Daoy (cell line): Measurements from ENCODE around the gene WDR59. TPM values are rescaled to one million over a fixed set of nuclear protein-coding genes. Genes with fewer than 3 reads are reported as not detected.
A peak's percentile ranks its signal among the peaks of the same experiment; 100 is the strongest.
"Not testable (repeated sequence)": the region's sequence is repeated elsewhere in the genome, so short reads cannot be mapped to it uniquely, and the experiment has no call there.

Experiments
- DNase-seq: peaks from one replicate; pipeline ENCODE4 v3.0.0-alpha.2; 2015; ENCODE audit warnings: low read depth
- total RNA-seq: library from RNA; depleted of rRNA; stranded (reverse); fragments of >200 nt; shearing (Covaris generic); gene quantifications from 2 replicates; pipeline ENCODE4 v1.2.3, GENCODE V29; 2014

Gene WDR59
- total RNA-seq, 1 experiment from 2014 or later, result 9.4 TPM

DNA sequence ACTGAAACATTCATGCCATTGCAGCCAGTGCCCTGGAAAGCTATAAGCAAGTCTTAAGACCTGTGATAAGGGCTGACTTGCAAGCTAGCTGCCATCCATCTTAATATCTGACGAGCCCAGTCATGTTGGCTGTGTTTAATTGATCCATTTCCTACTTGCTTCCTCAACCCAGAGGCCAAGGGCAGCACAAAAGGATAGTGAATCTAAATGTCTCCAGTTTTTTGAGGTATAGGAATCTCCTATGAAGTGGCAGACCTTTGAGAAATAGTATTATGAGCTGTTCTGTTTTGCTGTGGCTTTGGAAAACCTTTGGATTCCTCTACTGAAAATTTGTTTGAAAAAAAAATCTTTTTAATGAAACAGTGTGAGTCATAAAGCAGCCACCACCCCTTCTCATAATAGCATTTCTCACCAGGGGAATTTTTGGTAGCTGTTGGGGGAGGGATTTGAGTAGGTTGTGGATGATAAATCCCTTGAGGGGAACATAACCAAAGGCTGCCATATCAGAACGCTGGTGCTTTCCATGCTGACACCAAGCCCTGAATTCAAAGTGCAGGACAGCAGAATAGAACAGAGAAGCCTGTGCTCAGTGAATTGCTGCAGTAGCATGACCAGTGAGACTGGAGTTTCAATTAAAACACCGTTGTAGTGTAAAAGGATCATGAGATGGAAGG is 26.8 kb upstream of the WDR59 start:
- DNase-seq, result peak; percentile 87

- DNase-seq, result no peak
Observed at GRCh38 chr16:75010427-75010826, 25.5 kb upstream of the WDR59 start.

DNA sequence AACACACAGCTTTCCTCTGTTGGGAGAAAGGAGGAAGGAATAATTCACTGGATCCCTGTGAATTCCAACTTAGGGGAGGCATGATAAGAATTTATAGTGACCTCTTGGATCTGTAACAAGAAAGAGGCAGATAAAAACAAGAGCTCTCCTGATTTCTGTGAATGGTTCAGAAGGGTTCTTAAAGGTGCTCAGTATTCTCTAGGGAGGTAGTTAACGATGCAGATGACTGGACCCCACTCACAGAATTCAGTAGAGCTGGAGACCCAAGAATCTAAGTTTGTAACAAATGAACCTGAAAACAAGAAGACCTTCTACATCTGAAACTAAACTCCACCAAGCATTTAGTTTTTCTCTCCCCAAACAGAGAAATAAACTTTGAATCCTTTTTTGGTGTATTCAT is 22.5 kb upstream of the WDR59 start:
- no peak for DNase-seq

DNA sequence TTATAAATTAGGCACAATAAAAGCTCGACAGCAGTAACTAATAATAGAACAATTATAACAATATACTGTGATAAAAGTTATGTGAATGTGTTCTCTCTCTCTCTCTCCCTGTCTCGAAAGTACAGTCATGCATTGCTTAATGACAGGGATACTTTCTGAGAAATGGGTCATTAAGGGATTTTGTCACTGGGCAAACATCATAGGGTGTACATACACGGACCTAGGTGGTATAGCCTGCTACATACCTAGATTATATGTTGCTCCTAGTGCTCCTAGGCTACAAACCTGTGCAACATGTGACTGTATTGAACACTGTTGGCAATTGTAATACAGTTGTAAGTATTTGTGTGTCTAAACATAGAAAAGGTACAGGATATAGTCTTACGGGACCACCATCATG is 20.8 kb upstream of the WDR59 start:
- no peak for DNase-seq

- DNase-seq, result no peak
Observed at GRCh38 chr16:75004460-75004859, 19.5 kb upstream of the WDR59 start.

DNA sequence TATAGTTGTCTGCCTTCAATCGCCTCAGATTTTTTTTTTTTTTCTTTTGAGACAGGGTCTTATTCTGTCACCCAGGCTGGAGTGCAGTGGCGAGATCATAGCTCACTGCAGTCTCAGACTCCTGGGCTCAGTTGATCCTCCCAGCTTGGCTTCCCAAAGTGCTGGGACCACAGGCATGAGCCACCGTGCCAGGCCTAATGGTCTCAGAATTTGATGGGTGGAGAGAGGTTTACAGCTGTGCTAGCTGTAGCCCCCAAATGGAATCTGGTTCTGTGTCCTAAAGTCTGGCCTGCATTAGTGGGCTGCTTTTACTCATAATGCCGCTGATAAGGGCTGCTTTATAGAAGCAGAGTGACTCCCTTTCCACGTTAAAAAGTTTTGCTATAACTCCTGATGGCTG is 19.0 kb upstream of the WDR59 start:
- no peak for DNase-seq

- no peak for DNase-seq
Observed at GRCh38 chr16:75002474-75002873, 17.6 kb upstream of the WDR59 start.

DNA sequence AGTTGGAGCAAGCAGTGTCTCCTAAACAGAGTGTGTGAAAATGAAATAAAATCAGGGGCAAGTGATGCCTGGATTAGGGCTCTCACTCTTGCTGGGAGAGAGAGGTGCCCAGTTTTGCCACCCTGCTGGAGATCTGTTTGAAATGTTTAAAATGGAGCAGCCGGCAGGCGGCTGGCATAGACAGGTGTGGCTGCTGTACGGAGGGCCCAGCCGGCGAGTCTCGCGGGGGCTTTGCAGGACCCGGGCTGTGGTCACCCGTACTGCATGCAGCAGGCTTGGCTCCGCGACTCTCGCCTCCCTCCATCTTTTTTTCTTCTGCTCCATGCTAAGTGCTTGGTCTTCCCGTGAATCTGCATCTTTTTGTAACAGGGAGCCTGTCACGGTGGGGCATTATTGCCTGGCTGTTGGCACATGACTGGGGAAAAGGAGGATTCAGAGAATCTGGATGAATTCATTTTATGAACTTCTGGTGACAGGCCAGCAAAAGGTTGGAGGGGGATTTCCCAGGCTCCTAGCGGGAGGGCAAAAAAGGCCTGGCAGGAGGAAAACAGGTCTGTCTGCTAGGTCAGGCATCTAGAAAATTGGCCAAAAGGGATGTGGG is 15.7 kb upstream of the WDR59 start:
- DNase-seq, result peak; percentile 58

GRCh38 chr16:74999609-75000480 is 14.9 kb upstream of the WDR59 start:
- peak; percentile 43 for DNase-seq

DNA sequence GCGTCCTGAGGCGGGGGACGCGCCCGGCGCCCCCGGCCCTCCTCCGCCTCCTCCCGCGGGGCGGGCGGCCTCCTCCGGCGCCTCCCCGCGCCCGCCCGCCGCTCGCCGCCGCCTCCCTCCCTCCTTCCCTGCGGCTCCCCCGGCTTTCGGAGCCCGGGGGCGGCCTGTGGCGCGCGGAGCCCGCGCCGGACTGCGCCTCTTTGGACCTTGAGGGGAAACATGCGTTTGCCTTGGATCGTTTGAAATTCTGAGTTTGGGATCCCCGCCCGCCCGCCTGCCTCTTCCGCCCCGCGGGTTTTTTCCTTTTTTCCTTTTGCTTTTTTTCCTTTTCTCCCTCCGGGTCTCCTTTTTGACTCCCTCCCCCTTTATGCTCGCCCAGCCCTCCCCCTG is 14.3 kb upstream of the WDR59 start:
- peak; percentile 33 for DNase-seq

- peak; percentile 80 for DNase-seq
Observed at GRCh38 chr16:74998481-74999218, 13.7 kb upstream of the WDR59 start, which contains the start of gene ZNRF1. Gene ZNRF1, plus strand, starts transcription at chr16:74999024. Its CDS starts 648 bp downstream, at chr16:74999672.

DNA sequence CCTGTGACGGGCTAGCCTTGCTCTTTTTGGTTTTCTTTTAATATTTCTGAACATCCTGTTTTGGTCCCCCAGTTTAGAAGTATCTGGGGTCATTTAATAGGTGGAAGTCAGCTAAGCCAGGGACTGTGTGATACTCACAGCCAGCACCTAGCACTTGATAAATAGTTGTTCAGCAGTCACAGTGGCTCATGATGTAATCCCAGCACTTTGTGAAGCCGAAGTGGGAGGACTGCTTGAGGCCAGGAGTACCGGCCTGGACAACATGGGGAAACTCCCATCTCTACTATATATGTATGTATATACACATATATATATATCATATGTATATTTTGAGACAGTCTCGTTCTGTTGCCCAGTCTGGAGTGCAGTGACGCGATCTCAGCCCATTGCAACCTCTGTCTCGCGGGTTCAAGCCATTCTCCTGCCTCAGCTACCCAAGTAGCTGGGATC is 12.1 kb upstream of the WDR59 start:
- DNase-seq, result no peak

GRCh38 chr16:74995986-74996385 is 11.1 kb upstream of the WDR59 start:
- no peak for DNase-seq

DNA sequence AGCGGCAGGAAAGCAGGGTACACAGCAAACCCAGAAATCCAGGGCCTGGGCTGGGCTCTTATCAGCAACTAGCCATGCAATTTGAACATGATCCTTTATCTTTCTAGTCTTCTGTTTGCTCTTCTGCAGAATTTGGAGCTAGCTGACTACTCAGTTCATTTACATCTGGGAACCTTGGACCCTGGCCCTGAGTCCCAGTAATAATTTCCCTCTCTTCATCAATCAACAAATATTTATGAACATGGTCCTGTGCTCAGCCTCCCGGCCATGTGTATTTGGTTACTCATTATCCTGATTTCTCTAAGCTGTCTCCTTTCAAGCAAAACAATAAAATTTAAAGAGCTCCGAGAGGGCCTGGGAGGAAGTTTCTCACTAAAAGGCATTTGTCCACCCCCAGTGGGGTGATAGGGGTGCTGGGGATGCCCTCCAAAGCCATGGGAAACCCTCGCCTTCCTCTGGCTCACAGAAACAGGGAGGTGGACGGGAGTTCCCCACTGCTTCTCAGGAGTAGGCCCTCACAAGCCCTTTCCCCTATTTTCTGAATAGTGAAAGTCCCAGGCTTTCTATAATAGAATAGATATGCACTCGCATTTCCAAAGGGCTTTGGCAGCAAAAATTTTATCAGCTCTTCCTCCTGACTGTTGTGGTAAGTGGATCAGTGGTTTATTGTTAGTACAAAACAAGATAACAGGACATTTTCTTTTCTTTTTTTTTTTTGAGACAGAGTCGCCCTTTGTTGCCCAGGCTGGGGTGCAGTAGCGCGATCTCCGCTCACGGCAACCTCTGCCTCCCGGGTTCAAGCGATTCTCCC is 6.9 kb upstream of the WDR59 start:
- no peak for DNase-seq

- DNase-seq, result no peak
Observed at GRCh38 chr16:74991268-74991592, 6.3 kb upstream of the WDR59 start.

- DNase-seq, result no peak
Observed at GRCh38 chr16:74990832-74991231, 5.9 kb upstream of the WDR59 start.

GRCh38 chr16:74989864-74990263 is 4.9 kb upstream of the WDR59 start:
- not testable (repeated sequence) for DNase-seq

- DNase-seq, result no peak
Observed at GRCh38 chr16:74987027-74987681, 2.2 kb upstream of the WDR59 start.

GRCh38 chr16:74984194-74984528 is 762 bp downstream of the WDR59 start:
- DNase-seq, result no peak

GRCh38 chr16:74982256-74982655 is 2.7 kb downstream of the WDR59 start:
- DNase-seq, result no peak

DNA sequence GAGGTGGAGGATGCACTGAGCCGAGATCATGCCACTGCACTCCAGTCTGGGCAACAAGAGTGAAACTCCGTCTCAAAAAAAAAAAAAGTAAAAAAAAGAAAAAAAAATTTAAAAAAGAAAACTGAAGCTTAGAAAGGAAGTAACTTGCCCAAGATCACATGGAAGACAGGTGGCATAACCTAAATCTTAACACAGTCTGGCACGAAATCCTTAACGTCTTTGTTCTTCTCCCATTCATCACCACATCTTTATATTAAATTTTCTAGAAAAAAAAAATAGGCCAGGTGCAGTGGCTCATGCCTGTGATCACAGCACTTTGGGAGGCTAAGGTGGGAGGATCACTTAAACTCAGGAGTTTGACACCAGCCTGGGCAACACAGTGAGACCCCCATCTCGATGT is 9.3 kb downstream of the WDR59 start:
- DNase-seq, result no peak
